Erythroblast (primary cell): Measurements from ENCODE around the gene AK5.

ENCODE experiments used
- GATA1 ChIP-seq: IDR thresholded peaks from 2 replicates; pipeline ENCODE4 v1.6.1; 2011; ENCODE audit warnings: low read depth, mild to moderate bottlenecking, control low read depth, low read length, moderate library complexity
- POLR2A ChIP-seq: IDR thresholded peaks from 2 replicates; pipeline ENCODE4 v1.6.1; 2011; ENCODE audit warnings: mild to moderate bottlenecking, low read length

DNA sequence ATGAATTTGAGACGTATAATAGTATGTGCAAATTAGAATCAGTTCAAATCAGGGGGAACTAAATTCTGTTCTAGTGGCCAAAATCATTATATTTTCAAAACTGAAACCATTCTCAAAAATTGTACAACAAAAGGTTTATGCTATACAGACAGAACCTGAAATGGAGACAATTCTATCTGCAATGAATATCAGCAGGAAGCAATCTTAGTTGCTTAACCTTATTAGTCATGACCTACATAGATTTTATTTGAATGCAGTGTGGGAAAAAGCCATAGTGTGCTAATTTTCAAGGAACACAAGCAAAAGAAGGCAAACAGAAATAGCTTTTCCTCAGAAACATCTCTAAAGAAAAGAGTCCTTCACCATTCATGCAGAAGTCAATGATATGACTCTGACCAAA lies 6.5 kb downstream of the AK5 start:
- no peak for TF ChIP-seq POLR2A
- no peak for TF ChIP-seq GATA1
